IPS-18a (cell line): ENCODE data around the gene ST6GALNAC2.
"Not testable (repeated sequence)": the region's sequence is repeated elsewhere in the genome, so short reads cannot be mapped to it uniquely, and the experiment has no call there.

Experiments used
- H3K27ac ChIP-seq: one replicate; pipeline ENCODE4 v1.5.1; 2013; ENCODE audit warnings: low read length
- H3K27me3 ChIP-seq: one replicate; pipeline ENCODE4 v1.6.1; 2013; ENCODE audit warnings: mild to moderate bottlenecking, low read length; ENCODE audit not compliant: control insufficient read depth, insufficient read depth
- H3K36me3 ChIP-seq: one replicate; pipeline ENCODE4 v1.6.1; 2013; ENCODE audit warnings: low read depth, low read length; ENCODE audit not compliant: control insufficient read depth
- H3K4me1 ChIP-seq: one replicate; pipeline ENCODE4 v1.6.1; 2013; ENCODE audit warnings: low read depth, low read length; ENCODE audit not compliant: control insufficient read depth
- H3K4me3 ChIP-seq: one replicate; pipeline ENCODE4 v1.5.1; 2013; ENCODE audit warnings: low read length
- H3K9ac ChIP-seq: one replicate; pipeline ENCODE4 v1.6.1; 2013; ENCODE audit warnings: mild to moderate bottlenecking, low read length, moderate library complexity
- H3K9me3 ChIP-seq: one replicate; pipeline ENCODE4 v1.6.1; 2013; ENCODE audit warnings: low read depth, low read length; ENCODE audit not compliant: control insufficient read depth

Gene ST6GALNAC2

DNA sequence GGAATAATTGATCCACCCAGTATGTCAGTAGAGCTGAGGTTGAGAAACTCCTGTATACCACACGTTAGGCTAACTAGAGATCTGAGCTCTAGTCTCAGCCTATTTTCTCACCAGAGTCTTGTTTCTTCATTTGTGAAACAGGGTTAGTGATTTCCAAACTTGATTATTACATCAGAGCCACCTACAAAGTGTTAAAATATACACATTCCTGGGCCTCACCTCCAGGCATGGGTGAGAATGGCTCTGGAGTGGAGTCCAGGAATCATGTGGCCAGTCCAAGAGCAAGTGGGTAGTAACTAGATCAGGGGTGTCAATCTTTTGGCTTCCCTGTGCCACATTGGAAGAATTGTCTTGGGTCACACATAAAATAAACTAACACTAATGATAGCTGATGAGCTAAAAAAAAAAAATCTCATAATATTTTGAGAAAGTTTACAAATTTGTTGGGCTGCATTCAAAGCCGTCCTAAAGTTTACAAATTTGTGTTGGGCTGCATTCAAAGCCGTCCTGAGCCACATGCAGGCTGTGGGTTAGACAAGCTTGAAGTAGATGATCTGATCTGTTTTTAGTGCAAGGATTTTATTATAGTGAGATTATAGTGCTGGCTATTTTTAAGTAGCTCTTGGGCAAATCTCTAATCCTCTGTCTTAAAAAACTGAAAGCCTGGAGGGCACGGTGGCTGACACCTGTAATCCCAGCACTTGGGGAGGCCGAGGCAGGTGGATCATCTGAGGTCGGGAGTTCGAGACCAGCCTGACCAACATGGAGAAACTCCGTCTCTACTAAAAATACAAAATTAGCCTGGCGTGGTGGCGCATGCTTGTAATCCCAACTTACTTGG is 25.4 kb downstream of the ST6GALNAC2 start:
- no peak overlapping the region for H3K27ac ChIP-seq
- no peaks in the 10 kb centered on the region for H3K9me3 ChIP-seq
- peak overlapping the region; percentile 26 for H3K4me3 ChIP-seq
- no peaks in the 10 kb centered on the region for H3K27me3 ChIP-seq
- peaks cover 7% of the 10 kb centered on the region for H3K4me1 ChIP-seq
- H3K36me3 ChIP-seq: peaks cover 46% of the 10 kb centered on the region
- peak overlapping the region; percentile 31 for H3K9ac ChIP-seq

DNA sequence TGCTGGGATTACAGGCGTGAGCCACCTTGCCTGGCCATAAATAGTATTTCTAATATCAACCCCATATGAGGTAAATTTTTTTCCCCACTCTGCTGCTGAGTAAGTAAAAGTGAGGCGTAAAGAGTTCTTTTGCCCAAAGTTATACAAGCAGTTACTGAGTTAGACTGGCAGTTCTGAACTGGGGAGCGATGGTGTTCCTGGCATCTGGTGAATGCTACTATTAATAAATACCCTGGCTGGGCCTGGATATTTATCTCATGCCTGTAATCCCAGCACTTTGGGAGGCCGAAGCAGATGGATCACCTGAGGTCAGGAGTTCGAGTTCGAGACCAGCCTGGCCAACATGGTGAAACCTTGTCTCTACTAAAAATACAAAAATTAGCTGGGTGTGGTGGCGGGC is 26.2 kb downstream of the ST6GALNAC2 start:
- not testable (repeated sequence) for H3K4me1 ChIP-seq, H3K27ac ChIP-seq, H3K9ac ChIP-seq, H3K27me3 ChIP-seq, H3K9me3 ChIP-seq
- Histone ChIP-seq H3K4me3 (peak overlapping the region; percentile 91), H3K36me3 (peaks cover 38% of the 10 kb centered on the region)

DNA sequence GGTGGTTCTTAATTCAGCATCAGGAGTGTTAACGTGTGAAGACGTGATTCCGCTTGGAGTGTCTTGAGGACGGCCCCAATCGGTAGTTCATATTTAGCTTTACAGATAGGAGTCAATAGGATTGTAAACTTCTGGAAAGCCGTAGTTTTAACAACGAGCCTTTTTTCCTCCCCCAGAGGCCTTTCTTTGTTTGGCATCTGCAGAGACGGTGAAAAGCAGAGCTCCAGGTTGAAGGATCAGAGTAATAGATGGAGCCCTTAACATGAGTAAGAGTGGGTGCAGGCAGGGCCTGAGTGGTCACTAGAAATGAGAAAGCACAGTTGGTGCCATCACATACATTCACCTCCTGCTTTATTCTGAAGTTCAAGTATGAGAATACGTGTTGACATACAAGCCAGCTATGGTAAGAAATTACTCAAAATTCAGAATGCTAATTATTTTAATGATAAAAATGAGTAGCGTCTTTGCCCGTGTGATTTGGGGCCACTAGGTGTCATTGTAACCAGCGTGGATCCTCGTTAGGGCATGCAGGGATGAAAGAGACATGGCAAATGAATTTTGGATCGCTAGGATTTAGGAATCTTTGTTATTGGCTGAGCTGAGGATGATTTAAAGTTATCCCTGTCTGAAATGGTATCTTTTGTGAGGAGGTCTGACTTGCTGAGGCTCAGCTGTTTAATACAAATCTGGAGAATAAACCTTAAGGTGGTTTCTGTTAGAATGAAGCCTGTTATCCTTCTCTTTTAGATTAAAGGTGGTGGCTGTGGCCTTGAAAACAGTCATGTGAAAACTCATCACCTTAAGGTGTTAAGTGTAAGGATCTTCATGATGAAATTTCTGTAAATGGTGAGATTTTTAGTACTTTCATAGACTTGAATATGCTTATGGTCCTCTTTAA is 27.2 kb downstream of the ST6GALNAC2 start:
- peak overlapping the region; percentile 95 for H3K27ac ChIP-seq
- peak overlapping the region; percentile 98 for H3K9ac ChIP-seq
- peaks cover 7% of the 10 kb centered on the region for H3K4me1 ChIP-seq
- peaks cover 38% of the 10 kb centered on the region for H3K36me3 ChIP-seq
- H3K4me3 ChIP-seq: peak overlapping the region; percentile 91
- H3K27me3 ChIP-seq: no peaks in the 10 kb centered on the region
- no peaks in the 10 kb centered on the region for H3K9me3 ChIP-seq

DNA sequence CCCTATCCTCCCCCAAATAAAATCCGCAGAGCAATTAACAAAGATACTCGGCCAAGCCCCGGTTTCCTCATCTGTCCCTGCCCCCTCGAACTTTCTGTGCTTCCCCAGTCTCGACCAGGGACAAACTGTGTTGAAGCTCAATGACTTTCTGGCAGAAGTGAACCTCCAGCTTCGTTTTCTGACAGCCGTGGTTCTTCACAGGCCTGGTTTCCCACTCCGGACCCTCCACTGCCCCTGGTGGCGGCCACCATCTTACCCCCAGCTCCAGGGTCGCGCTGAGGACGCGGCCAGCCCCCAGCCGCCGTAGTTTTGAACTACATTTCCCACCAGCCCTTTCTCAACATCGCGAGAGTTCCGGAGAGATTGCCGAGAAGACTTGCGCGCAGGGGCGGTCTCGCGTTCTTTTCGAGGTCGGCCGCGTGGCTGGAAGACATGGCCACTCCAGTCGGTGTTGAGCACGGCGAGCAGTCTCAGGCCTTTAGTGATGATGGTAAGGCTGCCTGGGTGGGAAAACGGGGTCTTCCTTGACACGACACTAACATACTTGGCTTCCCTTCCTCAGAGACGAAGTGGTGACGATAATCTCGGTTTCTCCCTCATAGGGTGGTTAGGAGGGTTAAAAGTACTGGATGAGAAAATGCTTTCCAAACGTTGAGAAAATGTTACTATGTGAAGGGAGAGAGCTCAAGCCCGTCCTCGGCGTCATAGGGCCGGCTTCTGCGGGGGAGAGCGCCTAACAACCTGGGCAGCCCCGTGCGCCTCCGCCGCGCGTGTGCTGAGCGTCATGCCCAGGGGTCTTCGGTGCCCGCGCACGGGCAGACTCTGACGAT is 28.1 kb downstream of the ST6GALNAC2 start:
- peaks cover 7% of the 10 kb centered on the region for H3K4me1 ChIP-seq
- H3K4me3 ChIP-seq: peak overlapping the region; percentile 91
- peak overlapping the region; percentile 98 for H3K9ac ChIP-seq
- no peaks in the 10 kb centered on the region for H3K27me3 ChIP-seq
- H3K36me3 ChIP-seq: peaks cover 29% of the 10 kb centered on the region
- H3K27ac ChIP-seq: peak overlapping the region; percentile 95
- H3K9me3 ChIP-seq: no peaks in the 10 kb centered on the region

DNA sequence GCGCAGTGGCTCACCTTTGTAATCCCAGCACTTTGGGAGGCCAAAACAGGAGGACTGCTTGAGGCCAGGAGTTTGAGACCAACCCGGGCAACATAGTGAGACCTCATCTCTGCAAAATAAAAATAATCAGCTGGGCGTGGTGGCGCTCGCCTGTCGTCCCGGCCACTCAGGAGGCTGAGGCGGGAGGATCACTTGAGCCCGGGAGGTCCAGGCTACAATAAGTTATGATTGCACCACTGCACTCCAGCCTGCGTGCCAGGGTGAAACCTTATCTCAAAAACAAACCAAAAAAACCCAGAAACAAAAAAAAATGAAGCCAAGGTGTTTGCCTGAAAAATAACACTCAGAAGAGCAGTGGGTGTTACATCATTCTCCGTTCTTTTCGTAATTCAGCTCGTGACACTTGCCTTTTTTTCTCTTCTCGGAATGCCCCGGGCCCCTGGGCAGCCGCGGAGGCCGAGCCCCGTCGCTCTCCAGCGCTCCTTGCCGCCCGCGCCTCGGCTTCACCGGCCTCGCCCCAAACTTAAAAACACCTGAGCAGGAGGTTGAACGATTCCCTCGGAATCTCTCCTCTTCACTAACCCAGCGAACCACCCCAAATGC is 28.8 kb downstream of the ST6GALNAC2 start:
- H3K4me1 ChIP-seq: peaks cover 7% of the 10 kb centered on the region
- no peaks in the 10 kb centered on the region for H3K9me3 ChIP-seq
- H3K27me3 ChIP-seq: no peaks in the 10 kb centered on the region
- H3K27ac ChIP-seq: no peak overlapping the region
- H3K9ac ChIP-seq: peak overlapping the region; percentile 98
- H3K4me3 ChIP-seq: peak overlapping the region; percentile 91
- peaks cover 25% of the 10 kb centered on the region for H3K36me3 ChIP-seq

DNA sequence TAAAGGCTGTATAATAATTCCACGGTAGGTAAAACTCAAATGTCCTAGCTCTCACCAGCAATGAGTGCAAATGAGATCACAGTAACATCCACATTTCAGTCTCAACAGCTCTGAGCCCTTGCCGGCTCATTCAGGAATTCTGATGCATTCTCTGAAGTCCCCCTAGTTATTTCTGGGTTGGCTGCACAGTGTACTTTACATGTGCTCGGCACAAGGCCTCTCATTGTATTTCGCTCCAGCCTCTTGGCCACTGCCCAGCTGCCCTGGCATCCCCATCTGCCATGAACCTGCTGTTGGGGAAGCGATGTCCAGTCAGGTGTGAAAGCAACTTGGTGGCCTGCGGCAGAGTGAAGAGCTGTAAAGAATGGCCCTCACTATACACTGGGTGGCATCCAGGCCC is 31.5 kb downstream of the ST6GALNAC2 start:
- Histone ChIP-seq H3K4me3 (no peak overlapping the region), H3K27ac (no peak overlapping the region), H3K27me3 (no peaks in the 10 kb centered on the region), H3K9ac (no peak overlapping the region), H3K36me3 (peaks cover under 1% of the 10 kb centered on the region), H3K4me1 (peaks cover under 1% of the 10 kb centered on the region), H3K9me3 (no peaks in the 10 kb centered on the region)

DNA sequence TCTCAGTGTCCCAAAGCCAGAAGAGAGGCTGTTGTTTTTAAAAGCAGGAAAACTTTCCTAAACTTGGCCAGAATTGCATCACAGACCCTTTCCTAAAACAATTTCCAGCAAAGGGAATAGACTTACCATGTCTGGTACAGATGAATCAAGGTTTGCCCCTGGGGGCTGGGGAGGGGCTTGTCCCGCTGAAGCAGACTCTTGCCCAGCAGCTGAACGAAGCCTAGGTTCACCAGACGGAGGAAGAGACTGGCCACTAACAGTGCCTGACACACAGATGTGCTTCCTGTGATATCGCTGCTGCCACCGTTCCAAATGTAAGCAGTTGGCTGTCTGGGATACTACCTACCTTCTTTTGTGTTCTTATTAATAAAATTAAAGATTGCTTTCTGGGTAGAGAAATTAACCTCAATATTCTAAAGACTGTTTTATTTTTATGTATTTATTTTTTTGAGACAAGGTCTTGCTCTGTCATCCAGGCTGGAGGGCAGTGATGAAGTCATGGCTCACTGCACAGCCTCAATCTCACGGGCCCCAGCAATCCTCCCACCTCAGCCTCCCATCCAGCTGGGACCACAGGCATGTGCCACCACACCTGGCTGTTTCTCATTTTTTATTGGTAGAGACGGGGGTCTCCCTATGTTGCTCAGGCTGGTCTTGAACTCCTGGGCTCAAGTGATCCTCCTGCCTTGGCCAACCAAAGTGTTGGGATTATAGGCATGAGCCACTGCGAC is 32.3 kb downstream of the ST6GALNAC2 start:
- Histone ChIP-seq H3K27ac (no peak overlapping the region), H3K9ac (no peak overlapping the region), H3K4me1 (no peaks in the 10 kb centered on the region)

DNA sequence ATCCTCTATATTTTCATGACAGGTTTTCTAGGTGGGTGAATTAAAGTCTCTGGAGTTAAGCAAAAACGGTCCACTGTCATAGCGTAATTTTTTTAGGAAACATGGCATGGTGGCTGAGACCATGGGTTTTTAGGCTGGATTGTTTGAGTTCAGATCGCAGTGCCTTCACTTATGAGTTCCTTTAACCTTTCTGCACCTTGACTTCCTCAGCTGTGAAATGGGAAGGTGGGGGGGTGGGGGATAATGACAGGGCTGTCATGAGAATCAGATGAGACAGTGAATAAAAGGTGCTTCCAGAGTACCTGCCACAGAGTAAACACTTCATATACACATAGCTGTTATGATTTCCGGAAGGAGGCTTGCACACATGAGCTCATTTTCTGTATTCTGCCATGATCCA is 34.0 kb downstream of the ST6GALNAC2 start:
- Histone ChIP-seq H3K4me1 (peaks cover 3% of the 10 kb centered on the region), H3K27ac (no peak overlapping the region), H3K9me3 (no peaks in the 10 kb centered on the region), H3K36me3 (no peaks in the 10 kb centered on the region), H3K9ac (no peak overlapping the region), H3K27me3 (no peaks in the 10 kb centered on the region), H3K4me3 (no peak overlapping the region)

More for the DNA sequence above, 32.3 kb downstream of the ST6GALNAC2 start:
- Histone ChIP-seq H3K36me3 (no peaks in the 10 kb centered on the region), H3K4me3 (no peak overlapping the region), H3K9me3 (no peaks in the 10 kb centered on the region), H3K27me3 (no peaks in the 10 kb centered on the region)

DNA sequence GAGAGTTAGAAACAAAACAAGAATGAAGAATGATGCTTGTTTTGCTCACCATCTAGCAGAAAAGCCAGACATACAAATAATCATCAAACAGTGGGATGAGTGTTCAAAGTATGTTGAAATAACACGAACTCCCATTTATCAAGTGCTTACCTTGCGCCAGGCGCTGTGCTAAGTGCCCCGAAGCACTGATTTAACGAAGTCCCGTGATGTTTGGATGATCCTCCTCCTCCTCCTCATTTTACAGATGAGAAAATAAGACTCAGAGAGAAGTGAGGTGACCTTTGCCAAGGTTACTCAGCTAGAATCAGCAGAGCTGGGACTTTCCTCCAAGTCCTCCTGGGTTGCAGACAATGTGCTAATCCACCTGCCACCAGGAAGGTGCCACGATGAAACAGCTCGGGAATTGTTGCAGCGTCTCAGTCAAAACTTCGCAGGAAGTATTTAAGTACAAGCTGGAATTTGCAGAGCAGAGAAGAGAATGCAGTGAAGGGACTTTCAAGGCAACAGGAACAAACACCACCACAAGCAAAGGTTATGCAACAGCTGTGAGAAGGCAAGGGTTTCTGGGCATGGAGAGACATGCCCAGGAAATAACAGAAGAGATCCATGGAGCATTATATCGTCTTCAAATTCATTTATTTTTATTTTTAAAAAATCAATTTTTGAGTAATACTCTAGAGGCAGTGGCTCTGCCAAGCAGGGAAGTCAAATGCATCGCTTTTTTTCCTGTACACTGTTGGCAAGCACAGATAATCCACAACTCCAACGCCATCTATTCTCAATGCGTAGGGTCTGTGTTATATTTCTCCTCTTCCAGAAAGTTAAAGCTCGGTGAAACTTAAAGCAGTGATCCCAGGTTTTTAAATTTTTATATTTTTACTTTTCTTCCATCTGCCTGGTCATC is 34.7 kb downstream of the ST6GALNAC2 start:
- H3K9ac ChIP-seq: no peak overlapping the region
- H3K4me3 ChIP-seq: no peak overlapping the region
- H3K27ac ChIP-seq: no peak overlapping the region

DNA sequence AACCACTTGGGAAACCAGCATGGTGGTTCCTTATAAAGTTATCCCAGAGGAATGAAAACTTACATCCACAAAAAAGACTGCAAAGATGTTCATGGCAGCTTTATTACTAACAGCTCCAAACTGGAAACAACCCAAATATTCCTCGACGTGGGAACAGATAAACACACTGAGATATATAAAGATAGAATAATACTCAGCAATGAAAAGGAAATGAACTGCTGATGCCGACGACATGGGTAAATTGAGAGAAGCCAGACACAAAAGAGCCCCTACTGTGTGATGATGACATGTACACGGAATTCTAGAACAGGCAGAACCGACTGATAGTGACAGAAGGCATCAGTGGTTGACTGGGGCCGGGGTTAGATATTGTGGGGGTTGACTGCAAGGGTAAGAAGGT is 36.1 kb downstream of the ST6GALNAC2 start:
- no peak overlapping the region for H3K4me3 ChIP-seq
- peaks cover 3% of the 10 kb centered on the region for H3K4me1 ChIP-seq
- H3K9ac ChIP-seq: no peak overlapping the region
- H3K27ac ChIP-seq: no peak overlapping the region
- H3K36me3 ChIP-seq: no peaks in the 10 kb centered on the region
- no peaks in the 10 kb centered on the region for H3K9me3 ChIP-seq
- H3K27me3 ChIP-seq: no peaks in the 10 kb centered on the region

More for the DNA sequence above, 34.7 kb downstream of the ST6GALNAC2 start:
- H3K36me3 ChIP-seq: no peaks in the 10 kb centered on the region
- no peaks in the 10 kb centered on the region for H3K27me3 ChIP-seq
- H3K9me3 ChIP-seq: no peaks in the 10 kb centered on the region
- peaks cover 3% of the 10 kb centered on the region for H3K4me1 ChIP-seq
